ENCODE measurements around the gene JAKMIP3.

Gene JAKMIP3

DNA sequence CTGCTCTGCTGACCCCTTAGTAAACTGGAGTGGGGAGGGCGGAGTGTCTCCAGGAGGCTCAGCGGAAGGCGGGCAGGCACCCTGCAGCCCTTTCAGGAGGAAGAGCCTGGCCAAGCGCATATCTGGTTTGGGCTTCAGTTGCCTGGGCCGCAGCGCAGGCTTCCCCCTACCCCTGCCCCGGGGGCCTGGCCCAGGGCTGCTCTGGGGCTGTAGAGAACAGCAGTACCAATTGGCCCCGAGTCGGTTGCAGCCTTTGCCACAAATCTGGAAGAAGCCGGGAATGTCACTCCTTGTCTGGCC is 28.1 kb upstream of the JAKMIP3 start:
- no peak overlapping the region for H3K4me3 ChIP-seq (ENCODE audit: low read depth, low read length)
- H3K27me3 ChIP-seq (ENCODE audit: insufficient read depth, low read depth, severe bottlenecking), result peaks cover 19% of the 10 kb centered on the region
- H3K9me3 ChIP-seq (ENCODE audit: severe bottlenecking), result no peaks in the 10 kb centered on the region
- no peak overlapping the region for H3K27ac ChIP-seq
- DNase-seq, result no peak
- TF ChIP-seq, protein P1, sequence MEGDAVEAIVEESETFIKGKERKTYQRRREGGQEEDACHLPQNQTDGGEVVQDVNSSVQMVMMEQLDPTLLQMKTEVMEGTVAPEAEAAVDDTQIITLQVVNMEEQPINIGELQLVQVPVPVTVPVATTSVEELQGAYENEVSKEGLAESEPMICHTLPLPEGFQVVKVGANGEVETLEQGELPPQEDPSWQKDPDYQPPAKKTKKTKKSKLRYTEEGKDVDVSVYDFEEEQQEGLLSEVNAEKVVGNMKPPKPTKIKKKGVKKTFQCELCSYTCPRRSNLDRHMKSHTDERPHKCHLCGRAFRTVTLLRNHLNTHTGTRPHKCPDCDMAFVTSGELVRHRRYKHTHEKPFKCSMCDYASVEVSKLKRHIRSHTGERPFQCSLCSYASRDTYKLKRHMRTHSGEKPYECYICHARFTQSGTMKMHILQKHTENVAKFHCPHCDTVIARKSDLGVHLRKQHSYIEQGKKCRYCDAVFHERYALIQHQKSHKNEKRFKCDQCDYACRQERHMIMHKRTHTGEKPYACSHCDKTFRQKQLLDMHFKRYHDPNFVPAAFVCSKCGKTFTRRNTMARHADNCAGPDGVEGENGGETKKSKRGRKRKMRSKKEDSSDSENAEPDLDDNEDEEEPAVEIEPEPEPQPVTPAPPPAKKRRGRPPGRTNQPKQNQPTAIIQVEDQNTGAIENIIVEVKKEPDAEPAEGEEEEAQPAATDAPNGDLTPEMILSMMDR (IDR thresholded peaks at IDR 0.05; ENCODE audit: low read depth, low read length), result no peak
- H3K36me3 ChIP-seq, result no peaks in the 10 kb centered on the region

DNA sequence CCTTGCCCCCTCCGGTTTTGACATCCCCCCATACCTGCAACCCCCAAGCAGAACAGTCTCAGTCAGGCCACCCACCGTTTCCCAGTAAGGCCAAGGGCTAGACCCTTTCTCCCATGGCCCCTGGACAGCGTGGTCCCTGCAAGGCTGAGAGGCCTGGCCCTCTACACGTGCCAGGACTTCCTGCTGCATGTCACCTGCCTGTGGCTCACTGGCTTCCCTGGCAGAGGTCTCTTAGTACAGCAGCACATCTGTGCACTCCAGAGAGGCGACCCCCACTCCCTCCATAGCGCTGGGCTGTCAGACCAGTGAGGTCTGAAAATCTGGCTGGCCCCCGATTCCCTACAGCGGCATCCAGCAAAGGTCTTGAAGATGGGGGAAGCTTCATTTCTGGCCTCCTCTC is 26.4 kb upstream of the JAKMIP3 start:
- no peaks in the 10 kb centered on the region for H3K9me3 ChIP-seq (ENCODE audit: severe bottlenecking)
- H3K4me3 ChIP-seq (ENCODE audit: low read depth, low read length), result no peak overlapping the region
- H3K36me3 ChIP-seq, result no peaks in the 10 kb centered on the region
- TF ChIP-seq, protein P1 (IDR thresholded peaks at IDR 0.05; ENCODE audit: low read depth, low read length), result no peak
- no peak overlapping the region for H3K27ac ChIP-seq
- peaks cover 19% of the 10 kb centered on the region for H3K27me3 ChIP-seq (ENCODE audit: insufficient read depth, low read depth, severe bottlenecking)
- DNase-seq, result no peak

DNA sequence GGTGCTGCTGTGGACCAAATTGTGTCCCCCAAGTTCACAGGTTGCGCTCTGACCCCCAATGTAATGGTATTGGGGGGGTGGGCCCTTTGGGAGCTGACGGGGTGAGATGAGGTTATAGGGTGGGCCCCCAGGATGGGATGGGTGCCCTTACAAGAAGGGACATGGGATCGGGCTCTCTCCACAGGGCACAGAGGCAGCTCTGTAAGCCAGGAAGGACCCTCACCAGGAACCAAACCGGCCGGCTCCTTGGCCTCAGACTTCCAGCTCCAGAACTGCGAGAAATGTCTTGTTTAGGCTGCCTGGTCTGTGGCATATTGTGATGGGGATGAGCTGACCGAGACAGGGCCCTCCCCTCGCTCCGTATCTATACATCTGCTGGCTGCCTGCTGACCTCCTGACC is 25.7 kb upstream of the JAKMIP3 start:
- no peak overlapping the region for H3K27ac ChIP-seq
- H3K9me3 ChIP-seq (ENCODE audit: severe bottlenecking), result no peaks in the 10 kb centered on the region
- TF ChIP-seq, protein P1 (IDR thresholded peaks at IDR 0.05; ENCODE audit: low read depth, low read length), result no peak
- H3K27me3 ChIP-seq (ENCODE audit: insufficient read depth, low read depth, severe bottlenecking), result peaks cover 14% of the 10 kb centered on the region
- H3K36me3 ChIP-seq, result no peaks in the 10 kb centered on the region
- no peak overlapping the region for H3K4me3 ChIP-seq (ENCODE audit: low read depth, low read length)
- no peak for DNase-seq

DNA sequence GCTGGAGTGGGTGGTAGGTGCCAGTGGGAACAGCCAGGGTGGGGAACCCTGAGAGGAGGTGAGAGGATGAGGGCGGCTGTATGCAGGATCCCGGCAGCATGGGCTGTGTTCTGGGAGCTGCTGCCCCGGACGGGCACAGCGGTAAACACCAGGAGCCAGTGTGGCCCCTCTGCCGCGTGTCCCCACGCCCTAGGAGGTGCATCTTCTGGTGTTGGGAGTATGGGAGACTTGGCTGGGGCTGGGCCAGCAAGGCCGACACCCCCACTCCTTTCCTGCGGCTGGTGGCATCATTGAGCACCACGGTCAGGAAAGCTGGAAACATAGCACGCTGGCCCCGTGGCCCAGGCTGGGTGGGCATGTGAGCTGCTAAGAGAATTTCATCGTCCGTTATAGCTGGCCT is 24.4 kb upstream of the JAKMIP3 start:
- Histone ChIP-seq H3K9me3 (ENCODE audit: severe bottlenecking) (no peaks in the 10 kb centered on the region), H3K27me3 (ENCODE audit: insufficient read depth, low read depth, severe bottlenecking) (peaks cover 10% of the 10 kb centered on the region), H3K27ac (no peak overlapping the region), H3K36me3 (no peaks in the 10 kb centered on the region), H3K4me3 (ENCODE audit: low read depth, low read length) (no peak overlapping the region)
- TF ChIP-seq, protein P1 (IDR thresholded peaks at IDR 0.05; ENCODE audit: low read depth, low read length), result no peak
- DNase-seq, result no peak

DNA sequence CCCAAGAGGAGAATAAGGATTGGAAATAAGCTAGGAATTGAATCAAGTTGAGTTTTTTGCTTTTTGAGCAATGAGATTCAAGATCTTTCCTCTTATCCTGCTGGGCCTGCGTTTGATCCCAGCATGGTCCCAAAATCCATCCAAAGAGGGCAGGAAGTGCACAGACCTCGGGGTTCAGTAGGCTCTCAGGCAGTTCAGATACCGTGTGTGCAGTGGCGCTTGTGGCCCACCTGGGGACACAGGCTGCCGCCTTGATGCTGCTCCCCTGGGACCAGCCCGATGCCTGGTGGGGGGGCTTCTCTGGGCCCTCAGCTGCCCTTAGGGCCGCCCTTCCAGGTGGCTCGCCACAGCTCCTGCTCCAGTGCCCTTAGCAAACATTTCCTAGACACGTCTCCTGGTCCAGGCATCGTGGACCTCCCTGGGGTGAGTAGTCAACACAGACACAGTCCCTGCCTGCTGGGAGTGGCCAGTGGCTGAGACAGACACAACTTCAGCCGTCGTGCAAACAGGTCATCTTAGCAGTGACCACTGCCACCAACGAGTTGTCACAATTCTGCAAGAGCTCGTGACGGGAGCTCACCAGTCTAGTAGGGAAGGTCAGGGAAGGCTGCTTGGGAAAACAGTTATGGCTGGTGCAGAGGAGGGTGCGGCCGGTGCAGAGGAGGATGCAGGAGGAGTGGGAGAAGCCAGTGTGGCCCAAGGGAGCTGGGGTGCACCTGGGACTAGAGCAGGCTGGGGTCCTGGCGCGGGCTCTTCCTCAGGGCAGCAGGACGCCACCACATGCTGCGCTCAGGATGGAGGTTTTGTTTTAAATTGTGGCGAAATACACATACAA is 21.7 kb upstream of the JAKMIP3 start:
- Histone ChIP-seq H3K36me3 (no peaks in the 10 kb centered on the region), H3K27ac (no peak overlapping the region), H3K27me3 (ENCODE audit: insufficient read depth, low read depth, severe bottlenecking) (no peaks in the 10 kb centered on the region), H3K9me3 (ENCODE audit: severe bottlenecking) (no peaks in the 10 kb centered on the region), H3K4me3 (ENCODE audit: low read depth, low read length) (no peak overlapping the region)
- no peak for DNase-seq
- TF ChIP-seq, protein P1 (IDR thresholded peaks at IDR 0.05; ENCODE audit: low read depth, low read length), result no peak

DNA sequence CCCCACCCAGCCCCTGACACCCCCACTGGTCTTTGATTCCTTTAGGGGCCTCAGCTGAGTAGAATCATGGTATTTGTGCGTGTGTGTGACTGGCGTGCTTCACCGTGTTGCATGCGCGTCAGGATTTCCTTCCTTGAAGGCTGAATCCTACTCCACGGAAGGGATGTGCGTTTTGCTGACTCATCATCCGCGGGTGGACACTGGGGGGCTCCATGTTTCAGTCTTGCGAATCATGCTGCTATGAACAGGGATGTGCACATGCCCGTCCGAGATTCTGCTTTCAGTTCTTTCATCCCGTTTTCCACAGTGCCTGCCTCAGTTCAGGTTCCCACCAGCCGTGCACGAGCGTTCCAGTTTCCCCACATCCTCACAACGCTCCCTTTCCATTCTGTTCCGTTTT is 20.9 kb upstream of the JAKMIP3 start:
- Histone ChIP-seq H3K36me3 (no peaks in the 10 kb centered on the region), H3K9me3 (ENCODE audit: severe bottlenecking) (no peaks in the 10 kb centered on the region), H3K4me3 (ENCODE audit: low read depth, low read length) (no peak overlapping the region), H3K27me3 (ENCODE audit: insufficient read depth, low read depth, severe bottlenecking) (no peaks in the 10 kb centered on the region), H3K27ac (no peak overlapping the region)
- no peak for DNase-seq
- TF ChIP-seq, protein P1 (IDR thresholded peaks at IDR 0.05; ENCODE audit: low read depth, low read length), result no peak
